GM21390 (cell line): ENCODE measurements around the gene RNF40.

Experiments
- ATAC-seq: cut with Tn5 transposase; IDR thresholded peaks from one replicate; pipeline ENCODE4 v1.9.1; 2021; ENCODE audit not compliant: unreplicated experiment

The RNF40 gene

GRCh38 chr16:30761928-30762902, at the start of gene RNF40, which contains the start of gene CFAP119:
RNF40 (plus strand) TSS chr16:30762322; CDS start chr16:30762546, 224 bp downstream.
CFAP119 (minus strand) TSS chr16:30762062; CDS start chr16:30761748, 314 bp downstream.
- ATAC-seq: peak; percentile 82

- no peak for ATAC-seq
Measured at GRCh38 chr16:30715750-30716445, 46.2 kb upstream of the RNF40 start.

DNA sequence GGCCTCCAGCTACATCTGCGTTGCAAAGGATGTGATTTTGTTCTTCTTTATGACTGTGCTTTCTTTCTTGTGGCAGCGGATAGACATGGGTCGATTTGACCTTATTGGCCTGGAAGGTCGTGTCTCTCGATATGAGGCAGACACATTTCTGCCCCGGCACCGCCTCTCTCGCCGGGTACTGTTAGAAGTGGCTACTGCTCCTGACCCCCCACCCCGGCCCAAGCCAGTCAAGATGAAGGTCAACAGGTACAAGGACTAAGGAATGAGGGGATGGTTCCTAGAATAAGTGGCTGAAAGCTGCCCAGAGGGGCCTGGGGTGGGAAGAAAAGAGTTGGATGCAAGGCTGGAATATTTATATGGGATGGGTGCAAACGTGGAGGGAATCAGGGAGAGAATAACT, 42.0 kb upstream of the RNF40 start:
- no peak for ATAC-seq

DNA sequence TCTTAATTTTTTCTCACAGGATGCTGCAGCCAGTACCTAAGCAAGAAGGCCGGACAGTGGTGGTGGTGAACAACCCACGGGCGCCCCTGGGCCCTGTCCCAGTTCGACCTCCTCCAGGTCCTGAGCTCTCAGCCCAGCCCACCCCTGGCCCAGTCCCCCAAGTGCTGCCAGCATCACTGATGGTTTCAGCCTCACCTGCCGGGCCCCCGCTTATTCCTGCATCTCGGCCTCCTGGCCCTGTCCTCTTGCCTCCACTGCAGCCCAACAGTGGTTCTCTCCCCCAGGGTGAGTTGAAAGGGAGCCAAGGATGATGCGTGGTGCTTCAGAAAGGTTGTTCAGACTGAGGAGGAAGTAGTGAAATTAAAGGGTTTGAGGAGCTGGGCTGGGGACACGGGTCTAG, 41.4 kb upstream of the RNF40 start:
- no peak for ATAC-seq

- no peak for ATAC-seq
Measured at GRCh38 chr16:30721167-30721566, 41.0 kb upstream of the RNF40 start.

DNA sequence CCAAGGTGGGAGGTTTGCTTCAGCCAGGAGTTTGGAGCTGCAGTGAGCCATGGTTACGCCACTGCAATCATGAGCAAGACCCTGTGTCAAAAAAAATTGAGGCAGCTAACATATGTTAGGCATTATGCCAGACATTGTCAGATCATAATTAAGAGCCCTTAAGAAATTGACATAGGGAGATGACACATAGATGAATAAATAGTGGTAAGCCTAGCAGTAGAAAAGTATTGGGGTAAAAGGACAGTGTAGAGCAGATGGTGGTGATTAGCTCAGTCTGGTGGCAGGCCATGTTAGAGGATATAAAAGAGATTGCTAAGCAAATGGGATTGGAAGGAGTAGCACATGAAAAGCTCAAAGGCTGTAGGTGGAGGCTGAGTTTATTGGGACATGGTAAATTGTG, 40.5 kb upstream of the RNF40 start:
- no peak for ATAC-seq

GRCh38 chr16:30722443-30722842, 39.7 kb upstream of the RNF40 start:
- ATAC-seq: no peak

DNA sequence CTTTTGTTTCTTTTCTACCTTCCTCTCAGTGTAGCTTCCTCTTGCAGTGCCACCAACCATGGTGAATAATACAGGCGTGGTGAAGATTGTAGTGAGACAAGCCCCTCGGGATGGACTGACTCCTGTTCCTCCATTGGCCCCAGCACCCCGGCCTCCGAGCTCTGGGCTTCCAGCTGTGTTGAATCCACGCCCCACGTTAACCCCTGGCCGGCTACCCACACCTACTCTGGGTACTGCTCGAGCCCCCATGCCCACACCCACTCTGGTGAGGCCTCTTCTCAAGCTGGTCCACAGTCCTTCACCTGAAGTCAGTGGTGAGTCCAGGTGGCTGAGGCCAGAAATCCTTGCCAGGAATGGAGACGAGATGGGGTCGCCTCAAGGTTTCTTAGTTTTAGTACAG, 39.2 kb upstream of the RNF40 start:
- ATAC-seq: no peak

DNA sequence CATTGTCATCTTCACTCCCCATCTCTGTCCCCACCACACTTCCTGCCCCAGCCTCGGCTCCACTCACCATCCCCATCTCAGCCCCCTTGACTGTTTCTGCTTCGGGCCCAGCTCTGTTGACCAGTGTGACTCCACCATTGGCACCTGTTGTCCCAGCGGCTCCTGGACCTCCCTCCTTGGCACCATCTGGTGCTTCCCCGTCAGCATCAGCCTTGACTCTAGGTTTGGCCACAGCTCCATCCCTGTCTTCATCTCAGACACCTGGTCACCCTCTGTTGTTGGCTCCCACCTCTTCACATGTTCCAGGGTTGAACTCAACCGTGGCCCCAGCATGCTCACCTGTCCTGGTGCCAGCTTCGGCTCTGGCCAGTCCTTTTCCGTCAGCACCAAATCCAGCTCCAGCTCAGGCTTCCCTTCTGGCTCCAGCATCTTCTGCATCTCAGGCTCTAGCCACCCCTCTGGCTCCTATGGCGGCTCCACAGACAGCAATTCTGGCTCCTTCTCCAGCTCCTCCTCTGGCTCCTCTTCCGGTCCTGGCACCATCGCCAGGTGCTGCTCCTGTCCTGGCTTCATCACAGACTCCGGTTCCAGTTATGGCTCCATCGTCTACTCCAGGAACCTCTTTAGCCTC, 38.3 kb upstream of the RNF40 start:
- no peak for ATAC-seq

DNA sequence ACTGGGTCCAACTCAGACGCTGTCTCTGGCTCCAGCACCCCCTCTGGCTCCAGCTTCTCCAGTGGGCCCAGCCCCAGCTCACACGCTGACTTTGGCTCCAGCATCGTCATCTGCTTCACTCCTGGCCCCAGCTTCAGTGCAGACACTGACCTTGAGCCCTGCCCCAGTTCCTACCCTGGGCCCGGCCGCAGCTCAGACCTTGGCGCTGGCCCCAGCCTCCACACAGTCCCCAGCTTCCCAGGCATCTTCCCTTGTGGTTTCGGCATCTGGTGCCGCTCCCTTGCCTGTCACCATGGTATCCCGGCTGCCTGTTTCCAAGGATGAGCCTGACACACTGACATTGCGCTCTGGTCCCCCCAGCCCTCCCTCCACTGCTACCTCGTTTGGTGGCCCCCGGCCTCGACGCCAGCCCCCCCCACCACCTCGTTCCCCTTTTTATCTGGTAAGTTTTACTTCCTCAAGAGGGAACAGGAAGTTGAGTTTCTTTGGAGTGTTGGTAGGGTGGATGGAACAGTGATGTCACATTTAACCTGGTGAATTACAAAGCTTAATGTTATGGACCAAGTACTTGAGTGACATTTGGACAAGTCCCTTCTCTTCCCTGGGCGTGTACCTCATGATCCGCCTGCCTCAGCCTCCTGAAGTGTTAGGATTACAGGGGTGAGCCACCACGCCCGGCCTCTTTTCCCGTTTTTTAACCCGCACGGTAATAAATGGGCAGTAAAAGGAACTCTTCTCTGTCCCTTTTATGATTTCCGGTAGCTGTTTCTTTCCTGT, 37.3 kb upstream of the RNF40 start:
- no peak for ATAC-seq

DNA sequence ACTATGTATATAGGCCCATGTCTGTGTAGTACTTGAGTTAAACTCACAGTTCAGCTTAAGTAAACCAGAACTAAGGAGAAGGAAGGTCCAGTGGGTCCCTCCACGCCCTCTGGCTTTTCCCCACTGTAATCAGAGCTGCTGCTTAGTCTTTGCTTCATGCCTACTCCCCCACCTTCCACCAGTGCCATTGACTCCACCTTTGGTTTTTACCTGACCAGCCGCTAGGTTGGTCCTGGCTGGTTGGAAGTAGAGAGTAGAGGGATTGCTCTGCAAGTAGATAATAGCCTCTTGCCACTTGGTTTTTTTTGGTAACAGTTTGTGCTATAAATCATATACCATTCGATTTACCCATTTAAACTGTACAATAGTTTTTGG, 36.7 kb upstream of the RNF40 start:
- no peak for ATAC-seq

DNA sequence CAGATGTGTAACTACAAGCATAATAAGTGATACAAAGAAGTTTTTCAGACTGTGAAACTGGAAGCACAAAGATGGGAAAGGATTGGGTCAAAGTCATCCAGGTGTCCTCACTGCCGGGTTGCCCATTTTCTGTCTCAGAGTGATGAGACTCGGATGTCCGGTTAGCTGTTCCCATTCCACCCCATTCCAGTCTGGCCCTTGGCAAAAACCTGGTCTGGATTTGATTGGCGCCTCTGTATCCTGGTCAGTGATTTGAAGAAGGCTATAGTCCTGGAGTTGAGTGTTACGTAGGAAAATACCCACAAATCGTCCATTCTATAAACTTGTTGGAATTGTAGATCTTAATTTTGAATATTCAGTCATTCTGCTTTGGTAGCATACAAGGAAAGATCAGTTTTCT, 33.8 kb upstream of the RNF40 start:
- no peak for ATAC-seq

DNA sequence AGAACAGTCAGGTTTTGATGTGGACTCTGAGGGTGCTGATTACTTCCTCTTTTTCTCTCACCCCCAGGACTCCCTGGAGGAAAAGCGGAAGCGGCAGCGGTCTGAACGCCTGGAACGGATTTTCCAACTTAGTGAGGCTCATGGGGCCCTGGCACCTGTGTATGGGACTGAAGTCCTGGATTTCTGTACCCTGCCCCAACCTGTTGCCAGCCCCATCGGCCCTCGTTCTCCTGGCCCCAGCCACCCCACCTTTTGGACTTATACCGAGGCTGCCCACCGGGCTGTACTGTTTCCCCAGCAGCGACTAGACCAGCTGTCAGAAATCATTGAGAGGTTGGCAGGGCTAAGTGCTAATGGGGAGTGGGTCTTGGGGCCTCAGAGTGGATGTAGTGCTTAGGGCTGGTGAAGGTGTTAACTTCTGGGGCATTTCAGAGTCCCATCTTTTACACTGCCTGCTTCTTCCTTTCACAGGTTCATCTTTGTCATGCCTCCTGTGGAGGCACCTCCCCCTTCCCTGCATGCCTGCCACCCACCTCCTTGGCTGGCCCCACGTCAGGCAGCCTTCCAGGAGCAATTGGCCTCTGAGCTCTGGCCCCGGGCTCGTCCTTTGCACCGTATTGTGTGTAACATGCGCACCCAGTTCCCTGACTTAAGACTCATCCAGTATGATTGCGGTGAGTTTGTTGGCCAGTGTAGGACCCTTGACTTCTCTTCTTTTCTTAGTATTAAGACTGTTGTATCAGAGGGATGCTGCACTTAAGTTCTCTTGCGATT, 33.0 kb upstream of the RNF40 start:
- ATAC-seq: no peak

GRCh38 chr16:30731411-30731810, 30.7 kb upstream of the RNF40 start:
- no peak for ATAC-seq

DNA sequence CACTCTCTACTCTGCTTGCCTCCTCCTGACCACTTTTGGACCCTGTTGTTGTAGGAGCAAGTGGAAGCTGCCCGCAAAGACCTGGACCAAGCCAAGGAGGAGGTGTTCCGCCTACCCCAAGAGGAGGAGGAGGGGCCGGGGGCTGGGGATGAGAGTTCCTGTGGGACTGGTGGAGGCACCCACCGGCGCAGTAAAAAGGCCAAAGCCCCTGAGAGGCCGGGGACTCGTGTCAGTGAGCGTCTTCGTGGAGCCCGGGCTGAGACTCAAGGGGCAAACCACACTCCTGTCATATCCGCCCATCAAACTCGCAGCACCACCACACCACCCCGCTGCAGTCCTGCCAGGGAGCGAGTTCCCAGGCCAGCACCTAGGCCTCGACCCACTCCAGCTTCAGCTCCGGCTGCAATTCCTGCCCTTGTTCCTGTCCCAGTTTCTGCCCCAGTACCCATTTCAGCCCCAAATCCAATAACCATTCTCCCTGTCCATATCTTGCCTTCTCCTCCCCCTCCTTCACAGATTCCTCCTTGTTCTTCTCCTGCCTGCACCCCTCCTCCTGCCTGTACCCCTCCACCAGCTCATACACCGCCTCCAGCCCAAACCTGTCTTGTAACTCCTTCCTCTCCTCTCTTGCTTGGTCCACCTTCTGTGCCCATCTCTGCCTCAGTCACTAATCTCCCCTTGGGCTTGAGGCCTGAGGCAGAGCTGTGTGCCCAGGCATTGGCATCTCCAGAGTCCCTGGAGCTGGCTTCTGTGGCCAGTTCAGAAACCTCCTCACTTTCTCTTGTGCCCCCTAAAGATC, 24.9 kb upstream of the RNF40 start:
- no peak for ATAC-seq

DNA sequence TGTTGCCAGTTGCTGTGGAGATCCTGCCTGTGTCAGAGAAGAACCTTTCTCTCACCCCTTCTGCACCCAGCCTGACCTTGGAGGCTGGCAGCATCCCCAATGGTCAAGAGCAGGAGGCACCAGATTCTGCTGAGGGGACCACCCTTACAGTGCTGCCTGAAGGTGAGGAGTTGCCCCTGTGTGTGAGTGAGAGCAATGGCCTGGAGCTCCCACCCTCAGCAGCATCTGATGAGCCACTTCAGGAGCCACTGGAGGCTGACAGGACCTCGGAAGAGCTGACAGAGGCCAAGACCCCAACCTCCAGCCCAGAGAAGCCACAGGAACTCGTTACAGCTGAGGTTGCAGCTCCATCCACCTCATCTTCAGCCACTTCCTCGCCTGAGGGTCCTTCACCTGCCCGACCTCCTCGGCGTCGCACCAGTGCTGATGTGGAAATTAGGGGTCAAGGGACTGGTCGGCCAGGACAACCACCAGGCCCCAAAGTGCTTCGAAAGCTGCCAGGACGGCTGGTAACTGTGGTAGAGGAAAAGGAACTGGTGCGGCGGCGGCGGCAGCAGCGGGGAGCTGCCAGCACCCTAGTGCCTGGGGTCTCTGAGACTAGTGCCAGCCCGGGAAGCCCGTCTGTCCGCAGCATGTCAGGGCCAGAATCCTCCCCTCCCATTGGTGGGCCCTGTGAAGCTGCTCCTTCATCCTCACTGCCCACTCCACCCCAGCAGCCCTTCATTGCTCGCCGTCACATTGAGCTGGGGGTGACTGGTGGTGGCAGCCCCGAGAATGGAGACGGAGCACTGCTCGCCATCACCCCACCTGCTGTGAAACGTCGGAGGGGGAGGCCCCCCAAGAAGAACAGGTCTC, 24.1 kb upstream of the RNF40 start:
- ATAC-seq: no peak

GRCh38 chr16:30738984-30739951, 22.9 kb upstream of the RNF40 start:
- ATAC-seq: no peak
